Gastroesophageal sphincter (tissue), 3 donors: ENCODE results near the gene AP3S1.

Source experiments
- EP300 ChIP-seq: sonication (generic); formaldehyde crosslinking; IDR thresholded peaks from one replicate; pipeline ENCODE4 v1.6.1; 2017; ENCODE audit warnings: antibody characterized with exemption, mild to moderate bottlenecking
- POLR2A ChIP-seq, 2 donors: fragments of 450-650 bp; IDR thresholded peaks; one replicate each; pipeline ENCODE4 v1.6.1; 2017; ENCODE audit warnings: antibody characterized with exemption in 2 of 2, mild to moderate bottlenecking in 2 of 2, moderate library complexity in 1 of 2
- TF ChIP-seq, protein P1 (sequence below), 4 experiments: fragments of 200-600 bp in 2 of 4; fragments of 450-650 bp in 2 of 4; sonication (generic) in 1 of 4; IDR thresholded peaks; one replicate each; pipeline ENCODE4 v1.5.1; 2017 to 2019; ENCODE audit warnings: antibody characterized with exemption in 4 of 4, mild to moderate bottlenecking in 2 of 4, moderate library complexity in 2 of 4

- TF ChIP-seq POLR2A (IDR thresholded peaks at IDR 0.05): no peak
- TF ChIP-seq, protein P1, sequence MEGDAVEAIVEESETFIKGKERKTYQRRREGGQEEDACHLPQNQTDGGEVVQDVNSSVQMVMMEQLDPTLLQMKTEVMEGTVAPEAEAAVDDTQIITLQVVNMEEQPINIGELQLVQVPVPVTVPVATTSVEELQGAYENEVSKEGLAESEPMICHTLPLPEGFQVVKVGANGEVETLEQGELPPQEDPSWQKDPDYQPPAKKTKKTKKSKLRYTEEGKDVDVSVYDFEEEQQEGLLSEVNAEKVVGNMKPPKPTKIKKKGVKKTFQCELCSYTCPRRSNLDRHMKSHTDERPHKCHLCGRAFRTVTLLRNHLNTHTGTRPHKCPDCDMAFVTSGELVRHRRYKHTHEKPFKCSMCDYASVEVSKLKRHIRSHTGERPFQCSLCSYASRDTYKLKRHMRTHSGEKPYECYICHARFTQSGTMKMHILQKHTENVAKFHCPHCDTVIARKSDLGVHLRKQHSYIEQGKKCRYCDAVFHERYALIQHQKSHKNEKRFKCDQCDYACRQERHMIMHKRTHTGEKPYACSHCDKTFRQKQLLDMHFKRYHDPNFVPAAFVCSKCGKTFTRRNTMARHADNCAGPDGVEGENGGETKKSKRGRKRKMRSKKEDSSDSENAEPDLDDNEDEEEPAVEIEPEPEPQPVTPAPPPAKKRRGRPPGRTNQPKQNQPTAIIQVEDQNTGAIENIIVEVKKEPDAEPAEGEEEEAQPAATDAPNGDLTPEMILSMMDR (IDR thresholded peaks at IDR 0.05): no peak
- TF ChIP-seq EP300: no peak
Measured at GRCh38 chr5:115825948-115826347, 15.8 kb upstream of the AP3S1 start.
